GM12892 (cell line): ENCODE data around the gene TSGA10.

ENCODE experiments used
- POLR2A ChIP-seq: IDR thresholded peaks from 2 replicates; pipeline ENCODE4 v1.6.1; 2011; ENCODE audit warnings: low read depth, low read length, control low read depth
- POLR2AphosphoS5 ChIP-seq: IDR thresholded peaks from 2 replicates; pipeline ENCODE4 v1.6.1; 2011; ENCODE audit warnings: low read depth, low read length, control low read depth

DNA sequence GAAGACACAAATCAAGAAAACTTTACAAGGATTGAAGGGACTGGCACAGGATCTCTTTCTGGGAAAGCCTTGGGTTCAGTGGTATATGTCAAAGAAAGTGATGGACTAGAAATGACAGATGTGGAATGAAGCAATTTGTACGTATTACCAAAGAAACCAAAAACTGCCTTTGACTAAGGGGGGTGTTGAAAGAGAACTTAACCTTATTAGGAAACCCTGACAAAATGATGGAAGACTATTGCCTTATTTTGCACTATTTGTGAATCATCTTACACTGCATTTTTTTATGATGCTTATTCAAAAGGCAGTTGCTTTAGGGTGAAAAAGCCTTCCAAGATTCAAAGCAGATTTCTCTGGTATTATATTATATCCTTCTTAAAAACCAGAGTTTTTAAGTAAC, 4.0 kb downstream of the TSGA10 start:
- no peak for TF ChIP-seq POLR2A
- TF ChIP-seq POLR2AphosphoS5: no peak
